ES-I3 (cell line): ENCODE data around the gene TSPO.
A peak's percentile ranks its signal among the peaks of the same experiment; 100 is the strongest.
"Not testable (repeated sequence)": the region's sequence is repeated elsewhere in the genome, so short reads cannot be mapped to it uniquely, and the experiment has no call there.

Source experiments
- H3K36me3 ChIP-seq: 2 replicates; pipeline ENCODE4 v1.6.1; 2013; ENCODE audit warnings: mild to moderate bottlenecking, low read length, control low read depth, moderate library complexity; ENCODE audit not compliant: insufficient read depth
- H3K4me1 ChIP-seq: 2 replicates; pipeline ENCODE4 v1.6.1; 2013; ENCODE audit warnings: mild to moderate bottlenecking, control low read depth, low read length; ENCODE audit not compliant: insufficient read depth
- H3K9ac ChIP-seq: 2 replicates; pipeline ENCODE4 v1.6.1; 2013; ENCODE audit warnings: low read depth, mild to moderate bottlenecking, low read length, moderate library complexity
- H3K9me3 ChIP-seq: 2 replicates; pipeline ENCODE4 v1.6.1; 2013; ENCODE audit warnings: mild to moderate bottlenecking, low read length, moderate library complexity; ENCODE audit not compliant: control insufficient read depth, insufficient read depth

TSPO gene

GRCh38 chr22:43151251-43152002, at the start of gene TSPO:
TSS of gene TSPO (plus strand) at chr22:43151559. CDS start at chr22:43159239, 7,680 bp downstream.
- H3K4me1 ChIP-seq = peaks cover 9% of the 10 kb centered on the region; the same call in 1 of the 2 replicates
- H3K9ac ChIP-seq = peak within 1 kb of the TSS; percentile 55
- H3K9me3 ChIP-seq = no peaks in the 10 kb centered on the region
- no peaks in the 10 kb centered on the region for H3K36me3 ChIP-seq

GRCh38 chr22:43104056-43104625, 47.2 kb upstream of the TSPO start:
- not testable (repeated sequence) for H3K9ac ChIP-seq, H3K9me3 ChIP-seq, H3K4me1 ChIP-seq, H3K36me3 ChIP-seq

GRCh38 chr22:43104950-43105349, 46.4 kb upstream of the TSPO start:
- not testable (repeated sequence) for H3K36me3 ChIP-seq, H3K4me1 ChIP-seq, H3K9me3 ChIP-seq, H3K9ac ChIP-seq

- Histone ChIP-seq H3K9ac (no peak overlapping the region), H3K4me1 (peaks cover 10% of the 10 kb centered on the region), H3K36me3 (no peaks in the 10 kb centered on the region), H3K9me3 (no peaks in the 10 kb centered on the region)
Measured at GRCh38 chr22:43106302-43106701, 45.1 kb upstream of the TSPO start.

GRCh38 chr22:43109511-43109910, 41.8 kb upstream of the TSPO start:
- no peaks in the 10 kb centered on the region for H3K9me3 ChIP-seq
- H3K4me1 ChIP-seq = peaks cover under 1% of the 10 kb centered on the region; the same call in 1 of the 2 replicates
- H3K36me3 ChIP-seq = no peaks in the 10 kb centered on the region
- H3K9ac ChIP-seq = peak overlapping the region; percentile 25

- no peaks in the 10 kb centered on the region for H3K36me3 ChIP-seq
- no peaks in the 10 kb centered on the region for H3K4me1 ChIP-seq
- H3K9me3 ChIP-seq = no peaks in the 10 kb centered on the region
- H3K9ac ChIP-seq = peak overlapping the region; percentile 52; the same call in 1 of the 2 replicates
Measured at GRCh38 chr22:43109921-43110443, 41.4 kb upstream of the TSPO start.

GRCh38 chr22:43110444-43110926, 40.9 kb upstream of the TSPO start, which contains the start of gene BIK:
TSS of gene BIK (plus strand) at chr22:43110750. CDS start at chr22:43124023, 13,273 bp downstream.
- H3K9ac ChIP-seq = peak within 1 kb of the TSS; percentile 83
- H3K9me3 ChIP-seq = no peaks in the 10 kb centered on the region
- H3K36me3 ChIP-seq = no peaks in the 10 kb centered on the region
- no peaks in the 10 kb centered on the region for H3K4me1 ChIP-seq

GRCh38 chr22:43110927-43111623, 40.3 kb upstream of the TSPO start:
- H3K9ac ChIP-seq = peak overlapping the region; percentile 83
- no peaks in the 10 kb centered on the region for H3K4me1 ChIP-seq
- no peaks in the 10 kb centered on the region for H3K36me3 ChIP-seq
- no peaks in the 10 kb centered on the region for H3K9me3 ChIP-seq

- Histone ChIP-seq H3K4me1 (peaks cover 6% of the 10 kb centered on the region; the same call in 1 of the 2 replicates), H3K9me3 (no peaks in the 10 kb centered on the region), H3K9ac (no peak overlapping the region), H3K36me3 (no peaks in the 10 kb centered on the region)
Measured at GRCh38 chr22:43113526-43114251, 37.7 kb upstream of the TSPO start.

GRCh38 chr22:43114958-43115357, 36.4 kb upstream of the TSPO start:
- peaks cover 6% of the 10 kb centered on the region; the same call in 1 of the 2 replicates for H3K4me1 ChIP-seq
- H3K36me3 ChIP-seq = no peaks in the 10 kb centered on the region
- no peak overlapping the region for H3K9ac ChIP-seq
- H3K9me3 ChIP-seq = no peaks in the 10 kb centered on the region

GRCh38 chr22:43116932-43117331, 34.4 kb upstream of the TSPO start:
- H3K4me1 ChIP-seq = peaks cover 6% of the 10 kb centered on the region; the same call in 1 of the 2 replicates
- H3K36me3 ChIP-seq = no peaks in the 10 kb centered on the region
- no peaks in the 10 kb centered on the region for H3K9me3 ChIP-seq
- H3K9ac ChIP-seq = no peak overlapping the region

- H3K9me3 ChIP-seq = no peaks in the 10 kb centered on the region
- peaks cover 6% of the 10 kb centered on the region; the same call in 1 of the 2 replicates for H3K4me1 ChIP-seq
- H3K36me3 ChIP-seq = no peaks in the 10 kb centered on the region
- H3K9ac ChIP-seq = no peak overlapping the region
Measured at GRCh38 chr22:43118024-43118849, 33.1 kb upstream of the TSPO start.

- no peak overlapping the region for H3K9ac ChIP-seq
- no peaks in the 10 kb centered on the region for H3K36me3 ChIP-seq
- H3K9me3 ChIP-seq = no peaks in the 10 kb centered on the region
- H3K4me1 ChIP-seq = peaks cover 6% of the 10 kb centered on the region; the same call in 1 of the 2 replicates
Measured at GRCh38 chr22:43118953-43119458, 32.4 kb upstream of the TSPO start.
